Measurements from ENCODE around the gene FAM13B. TPM values are rescaled to one million over a fixed set of nuclear protein-coding genes. Genes with fewer than 3 reads are reported as not detected.
"Not testable (repeated sequence)": the region's sequence is repeated elsewhere in the genome, so short reads cannot be mapped to it uniquely, and the experiment has no call there.

FAM13B gene
- total RNA-seq, 1 experiment from 2014 or later = 13.6 TPM

GRCh38 chr5:137945825-137946224 lies 87.1 kb downstream of the FAM13B start (continued):
- TF ChIP-seq, protein P1, sequence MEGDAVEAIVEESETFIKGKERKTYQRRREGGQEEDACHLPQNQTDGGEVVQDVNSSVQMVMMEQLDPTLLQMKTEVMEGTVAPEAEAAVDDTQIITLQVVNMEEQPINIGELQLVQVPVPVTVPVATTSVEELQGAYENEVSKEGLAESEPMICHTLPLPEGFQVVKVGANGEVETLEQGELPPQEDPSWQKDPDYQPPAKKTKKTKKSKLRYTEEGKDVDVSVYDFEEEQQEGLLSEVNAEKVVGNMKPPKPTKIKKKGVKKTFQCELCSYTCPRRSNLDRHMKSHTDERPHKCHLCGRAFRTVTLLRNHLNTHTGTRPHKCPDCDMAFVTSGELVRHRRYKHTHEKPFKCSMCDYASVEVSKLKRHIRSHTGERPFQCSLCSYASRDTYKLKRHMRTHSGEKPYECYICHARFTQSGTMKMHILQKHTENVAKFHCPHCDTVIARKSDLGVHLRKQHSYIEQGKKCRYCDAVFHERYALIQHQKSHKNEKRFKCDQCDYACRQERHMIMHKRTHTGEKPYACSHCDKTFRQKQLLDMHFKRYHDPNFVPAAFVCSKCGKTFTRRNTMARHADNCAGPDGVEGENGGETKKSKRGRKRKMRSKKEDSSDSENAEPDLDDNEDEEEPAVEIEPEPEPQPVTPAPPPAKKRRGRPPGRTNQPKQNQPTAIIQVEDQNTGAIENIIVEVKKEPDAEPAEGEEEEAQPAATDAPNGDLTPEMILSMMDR (IDR thresholded peaks at IDR 0.05 in 2 of 3, conservative IDR thresholded peaks at IDR 0.05 in 1 of 3; ENCODE audit: borderline replicate concordance in 1 of 3, insufficient read depth in 1 of 3, low read depth in 2 of 3, low read length in 2 of 3) = no peak
- no peak for TF ChIP-seq CBX3 (IDR thresholded peaks at IDR 0.05; ENCODE audit: low read depth)
- TF ChIP-seq FOSL1 (IDR thresholded peaks at IDR 0.05; ENCODE audit: low read depth) = no peak
- TF ChIP-seq ZNF274 (IDR thresholded peaks at IDR 0.05; ENCODE audit: low read depth, low read length) = no peak
- no peak for TF ChIP-seq ELF1 (IDR thresholded peaks at IDR 0.05; ENCODE audit: borderline replicate concordance, low read depth)
- no peak for TF ChIP-seq CEBPB (IDR thresholded peaks at IDR 0.05; ENCODE audit: low read depth)
- no peak for TF ChIP-seq SP1 (IDR thresholded peaks at IDR 0.05; ENCODE audit: low read depth)
- TF ChIP-seq RAD21 (IDR thresholded peaks at IDR 0.05; ENCODE audit: low read depth) = no peak
- TF ChIP-seq EZH2 (IDR thresholded peaks at IDR 0.05) = no peak

DNA sequence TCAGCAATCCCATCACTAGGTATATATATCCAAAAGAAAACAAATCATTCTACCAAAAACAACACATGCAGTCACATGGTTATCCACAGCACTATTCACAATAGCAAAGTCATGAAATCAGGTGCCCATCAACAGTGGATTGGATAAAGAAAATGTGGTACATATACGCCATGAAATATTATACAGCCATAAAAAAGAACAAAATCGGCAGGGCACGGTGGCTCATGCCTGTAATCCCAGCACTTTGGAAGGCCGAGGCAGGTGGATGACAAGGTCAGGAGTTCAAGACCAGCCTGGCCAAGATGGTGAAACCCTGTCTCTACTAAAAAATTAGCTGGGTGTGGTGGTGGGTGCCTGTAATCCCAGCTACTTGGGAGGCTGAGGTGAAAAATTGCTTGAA lies 88.6 kb downstream of the FAM13B start:
- H3K27me3 ChIP-seq (ENCODE audit: insufficient read depth, low read length); ATAC-seq; CTCF ChIA-PET; RAD21 ChIA-PET (ENCODE audit: low non-redundant PET in 1 of 2, low total read pairs in 2 of 2, uncharacterized antibody in 2 of 2, unreplicated experiment in 2 of 2); H3K4me2 ChIP-seq (ENCODE audit: low read length); H3K4me1 ChIP-seq (ENCODE audit: control insufficient read depth in 1 of 2, insufficient read depth in 2 of 2, low read length in 2 of 2); H2AFZ ChIP-seq (ENCODE audit: low read depth, low read length, poor library complexity, severe bottlenecking); DNase-seq (ENCODE audit: low read depth, low spot score); H3K9ac ChIP-seq (ENCODE audit: low read length); H3K9me3 ChIP-seq (ENCODE audit: control insufficient read depth in 1 of 2, insufficient read depth in 1 of 2, low read depth in 1 of 2, low read length in 2 of 2); POLR2A ChIA-PET; H4K20me1 ChIP-seq (ENCODE audit: insufficient read depth); H3K27ac ChIP-seq (ENCODE audit: low read depth, low read length); H3K9me2 ChIP-seq (ENCODE audit: insufficient read depth); H3K79me2 ChIP-seq (ENCODE audit: insufficient read depth, low read length); H3K4me3 ChIP-seq (replicated peaks in 1 of 2; ENCODE audit: low read depth in 1 of 2, low read length in 2 of 2); BruUV-seq (replicated peaks); intact Hi-C loops (cut with micrococcal nuclease): not testable (repeated sequence)
- H3K36me3 ChIP-seq (ENCODE audit: control insufficient read depth in 1 of 2, insufficient read depth in 2 of 2, low read length in 2 of 2) = peaks cover 53 to 65% of the 10 kb centered on the region in 2 experiments
